Endothelial cell of hepatic sinusoid (primary cell): Measurements from ENCODE around the gene SYS1.

Source experiments
- in situ Hi-C: cut with HindIII; loops from 2 replicates; pipeline ENCODE4 v1.10.0; 2017; ENCODE audit warnings: low sequenced_read_pairs

The SYS1 gene

DNA sequence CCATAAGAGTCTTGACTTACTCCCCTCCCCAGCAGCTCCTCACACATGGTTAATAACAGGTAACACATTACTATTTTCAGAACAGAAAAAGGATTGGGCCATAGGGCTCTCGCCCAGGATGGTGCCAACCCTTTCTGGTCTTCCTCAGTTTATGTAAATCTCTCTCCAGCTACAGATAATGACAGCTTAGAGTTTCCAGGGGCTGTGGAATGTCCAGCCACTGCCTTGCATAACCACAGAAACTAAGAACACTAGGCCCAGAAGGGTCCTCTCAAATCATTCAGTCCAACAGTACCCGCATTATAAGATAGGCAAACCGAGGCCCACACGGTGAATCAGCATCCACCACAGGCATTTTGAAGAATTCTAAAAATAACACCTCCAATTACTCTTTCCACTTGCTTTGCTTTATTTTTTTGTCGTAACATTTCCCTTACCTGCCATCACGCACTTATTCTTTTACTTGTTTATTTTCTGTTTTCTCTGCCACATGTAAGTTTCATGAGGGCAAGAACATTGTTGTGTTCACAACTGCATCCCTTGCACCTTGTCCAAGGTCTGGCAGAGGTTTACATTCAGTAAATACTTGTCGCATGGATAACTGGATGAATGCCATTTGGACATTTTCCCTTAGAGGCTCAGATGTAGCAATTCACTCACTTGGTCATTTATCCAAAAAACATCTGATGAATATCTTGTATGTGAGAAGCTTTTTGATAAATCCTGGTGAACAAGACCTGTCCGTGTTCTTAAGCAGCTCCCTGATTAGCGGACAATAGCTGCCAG is 8.3 kb upstream of the SYS1 start:
- in situ Hi-C loops: no loop called here

DNA sequence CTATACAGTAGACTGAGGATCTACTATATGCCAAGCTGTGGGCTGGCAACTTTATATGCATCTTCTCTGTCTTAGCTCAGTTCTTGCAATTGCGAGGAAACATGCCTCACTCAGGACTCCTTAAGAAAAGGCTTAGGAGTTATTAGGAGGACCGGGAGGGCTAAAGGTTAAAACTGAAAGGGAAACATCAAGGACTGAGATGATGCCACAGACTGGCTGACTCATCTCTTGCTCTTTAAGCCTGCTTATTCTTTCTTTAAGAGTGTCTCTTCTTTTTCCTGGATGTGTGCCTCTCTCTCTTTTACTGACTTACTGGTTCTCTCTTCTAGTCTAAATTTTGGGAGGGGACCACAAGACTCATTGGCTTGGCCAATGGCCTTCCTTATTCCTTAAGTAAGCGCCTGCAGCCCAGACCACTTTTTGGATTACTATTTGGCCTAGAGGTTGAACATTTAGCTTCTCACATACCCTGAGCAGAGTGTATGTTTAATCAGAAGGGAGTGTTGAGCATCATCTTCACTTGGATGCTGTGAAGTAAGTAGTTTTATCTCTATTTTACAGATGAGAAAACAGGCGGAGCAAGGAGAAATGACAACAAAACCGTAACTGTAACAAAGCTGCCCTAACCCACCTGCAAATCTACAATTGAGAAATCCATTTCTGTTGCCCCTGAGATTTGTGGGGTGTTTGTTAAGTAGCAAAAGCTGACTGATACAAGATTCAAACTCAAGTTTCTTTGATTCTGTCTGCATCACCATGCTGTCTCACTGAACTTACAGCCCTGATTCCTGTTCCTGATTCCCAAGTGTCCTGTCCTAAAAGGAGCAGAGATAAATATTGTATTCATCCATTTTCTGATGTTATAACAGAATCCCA is 7.5 kb upstream of the SYS1 start:
- in situ Hi-C loops: no loop called here

DNA sequence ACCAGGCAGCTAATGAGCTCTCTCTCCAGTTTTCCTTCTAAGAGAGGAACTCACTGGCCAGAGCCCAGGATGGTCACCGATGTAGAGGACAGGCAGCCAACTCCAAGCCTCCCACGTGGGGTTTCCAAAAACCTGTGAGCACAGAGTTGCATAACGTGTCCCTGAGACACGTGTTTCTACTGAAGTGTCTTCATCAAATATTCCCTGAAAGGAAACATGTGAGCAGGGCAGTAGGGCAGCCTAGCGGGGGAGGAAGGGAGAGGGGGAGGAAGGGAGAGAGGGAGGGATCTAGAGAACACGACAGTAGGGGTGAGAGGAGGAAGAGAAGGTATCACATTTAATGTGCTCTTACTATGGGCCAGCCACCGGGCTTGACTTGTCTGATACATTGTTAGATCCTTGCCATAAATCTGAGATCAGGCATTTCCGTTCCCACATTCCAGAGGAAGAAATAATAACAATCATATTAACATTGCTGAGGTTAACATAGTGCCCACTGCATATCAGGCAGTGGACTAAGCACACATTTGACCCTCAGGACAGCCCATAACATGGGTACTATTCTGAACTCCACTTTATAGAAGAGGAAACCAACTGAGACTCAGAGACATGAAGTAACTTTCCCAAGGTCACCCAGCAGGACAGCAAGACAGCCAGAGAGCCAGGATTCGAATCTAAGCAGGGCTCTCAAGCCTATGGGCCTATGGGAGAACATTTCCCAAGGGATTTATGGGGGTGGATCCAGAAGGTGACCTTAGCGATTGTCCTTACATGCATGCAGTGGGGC is 4.5 kb upstream of the SYS1 start:
- in situ Hi-C loops: no loop called here

DNA sequence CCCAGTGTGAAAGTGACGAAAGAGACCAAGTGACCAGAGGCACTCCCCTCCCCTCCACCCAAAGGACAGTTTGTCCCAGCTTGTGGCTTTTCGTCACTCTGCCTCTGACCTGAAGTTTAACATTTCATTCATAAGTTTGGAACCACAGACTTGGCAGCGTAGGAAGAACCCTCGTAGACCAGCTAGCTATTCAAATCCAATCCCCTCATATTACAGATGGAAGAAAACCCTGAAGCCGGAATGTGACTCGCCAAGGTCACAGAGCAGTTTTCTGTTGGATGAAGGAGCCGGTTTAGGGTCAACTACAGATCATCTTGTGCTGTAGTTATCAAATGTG is 3.9 kb upstream of the SYS1 start:
- in situ Hi-C loops: no loop called here

DNA sequence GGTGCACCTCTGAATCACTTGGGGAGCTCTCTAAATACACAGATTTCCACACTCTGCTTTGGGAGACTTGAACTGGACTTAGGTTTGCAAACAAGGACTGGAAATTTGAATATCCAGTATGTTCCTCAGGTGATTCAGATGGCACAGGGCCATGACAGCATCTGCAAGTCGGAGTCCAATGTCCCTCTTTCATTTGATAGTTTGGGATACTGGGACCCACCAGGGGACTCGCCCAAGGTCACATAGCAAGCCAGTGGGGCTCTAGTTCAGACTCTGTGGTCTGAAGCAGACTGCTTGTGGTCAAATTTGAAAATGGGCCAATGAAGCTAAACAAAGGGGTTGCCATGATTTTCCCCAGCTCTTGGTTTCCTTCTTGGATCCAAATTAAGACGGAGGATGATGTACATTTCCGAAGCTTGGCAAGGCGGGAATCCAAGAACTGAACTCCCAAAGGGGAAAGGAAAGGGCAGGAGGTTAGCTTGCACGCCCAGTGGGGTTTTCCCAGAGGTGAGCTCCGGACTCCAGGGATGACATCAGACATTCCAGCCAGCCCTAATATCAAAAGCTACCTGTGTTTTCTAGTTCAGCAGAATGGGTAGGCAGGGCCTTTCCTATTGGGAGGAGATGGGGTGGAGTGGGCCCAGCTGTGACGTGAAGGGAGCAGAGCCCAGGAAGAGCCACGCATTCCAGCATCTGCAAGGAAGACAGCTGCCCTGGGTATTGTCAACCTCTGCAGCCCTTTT is 3.4 kb upstream of the SYS1 start:
- in situ Hi-C loops: no loop called here

DNA sequence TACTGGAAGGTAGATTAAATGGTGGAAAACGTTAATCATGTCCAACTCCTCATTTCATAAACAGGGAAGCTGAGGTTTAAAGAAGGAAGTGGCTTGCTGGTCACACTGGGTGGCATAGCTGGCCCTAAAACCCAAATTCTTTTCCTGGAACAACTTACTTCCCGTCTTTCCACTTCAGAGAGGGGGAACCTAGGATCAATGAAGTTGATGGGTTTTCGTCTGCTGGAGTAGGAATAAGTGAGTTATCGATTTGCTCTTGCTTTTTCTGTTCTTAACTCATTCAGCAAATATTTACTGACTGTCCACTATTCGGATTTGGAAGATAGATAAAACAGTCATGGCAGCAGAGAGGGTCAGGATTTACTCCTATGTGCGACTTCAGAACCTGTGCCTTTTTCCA is 1.2 kb upstream of the SYS1 start:
- in situ Hi-C loops: no loop called here

DNA sequence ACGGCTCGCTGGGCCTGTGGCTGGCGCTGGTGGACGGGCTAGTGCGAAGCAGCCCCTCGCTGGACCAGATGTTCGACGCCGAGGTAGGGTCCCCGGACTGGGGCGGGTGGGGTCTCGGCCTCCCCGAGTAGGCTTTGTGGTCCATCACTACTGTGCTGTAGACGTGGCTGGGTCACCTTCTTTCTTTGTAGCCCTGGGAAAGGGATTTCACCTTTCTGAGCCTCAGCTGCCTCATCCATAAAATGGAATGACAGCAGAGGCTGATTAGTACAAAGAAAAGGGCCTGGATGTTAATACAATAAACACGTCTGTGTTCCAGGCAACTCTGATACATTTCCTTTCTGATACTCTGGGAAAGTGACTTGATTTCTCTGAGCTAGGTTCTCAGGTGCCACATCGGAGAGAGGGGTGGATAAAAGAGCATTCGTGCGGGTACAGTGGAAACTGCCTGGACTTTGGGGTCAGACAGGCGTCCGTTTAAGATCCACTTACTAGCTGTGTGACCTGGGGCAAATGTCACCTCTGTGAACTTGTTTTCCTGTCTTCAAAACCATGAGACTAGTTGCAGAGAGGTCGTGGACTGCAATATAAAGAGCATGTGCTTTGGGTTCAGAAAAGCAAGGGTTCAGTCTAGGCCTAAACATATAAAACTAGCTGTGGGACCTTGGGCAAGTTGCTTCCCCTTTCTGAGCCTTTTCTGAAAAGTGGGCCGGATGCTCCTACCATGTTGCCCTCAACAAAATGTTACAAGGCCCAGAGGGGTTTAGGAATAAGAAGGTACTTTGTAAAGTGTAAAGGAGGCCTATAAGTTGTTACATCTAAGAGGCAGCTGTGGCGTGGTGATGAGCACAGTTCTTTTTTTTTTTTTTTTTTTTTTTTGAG is 896 bp downstream of the SYS1 start:
- in situ Hi-C loops: no loop called here

DNA sequence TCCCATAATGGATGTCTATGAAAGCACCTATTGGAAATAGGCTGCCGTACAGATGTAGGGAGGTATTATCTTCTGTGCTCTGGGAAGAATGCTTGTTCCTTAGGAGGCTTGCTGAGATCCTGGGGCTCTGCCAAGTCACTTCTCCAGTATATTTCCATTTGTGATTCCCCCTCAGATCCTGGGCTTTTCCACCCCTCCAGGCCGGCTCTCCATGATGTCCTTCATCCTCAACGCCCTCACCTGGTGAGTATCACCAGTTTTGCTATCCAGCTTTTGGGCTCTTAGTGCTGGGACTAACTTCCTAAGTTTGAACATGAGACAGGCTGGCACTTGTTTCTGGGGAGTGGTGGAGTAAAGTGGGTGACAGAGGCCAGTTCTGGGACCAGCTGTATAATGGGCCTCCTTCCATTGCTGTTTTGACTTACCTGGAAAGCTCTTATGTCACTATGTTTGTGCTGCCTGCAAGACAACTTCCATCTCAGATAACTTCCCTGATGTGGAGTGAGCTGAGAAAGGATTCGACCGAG is 2.6 kb downstream of the SYS1 start:
- in situ Hi-C loops: no loop called here

DNA sequence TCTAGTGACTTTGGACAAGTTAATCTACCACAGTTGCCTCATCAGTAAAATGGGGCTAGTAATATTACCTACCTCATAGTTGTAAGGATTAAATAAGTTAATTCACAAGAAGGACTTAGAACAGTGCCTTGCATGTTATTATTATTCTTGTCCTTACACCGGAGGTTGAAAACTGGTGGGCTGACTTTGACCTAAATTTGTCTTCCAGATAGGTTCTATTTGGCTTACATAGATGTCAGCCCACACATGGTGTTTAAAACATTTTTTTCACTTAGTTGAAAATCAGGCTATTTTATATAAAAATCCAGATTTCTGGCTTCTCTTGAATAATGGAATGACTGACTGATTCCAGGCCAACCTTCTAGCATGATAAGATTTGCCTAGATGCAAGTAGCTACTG is 3.2 kb downstream of the SYS1 start:
- in situ Hi-C loops: no loop called here

DNA sequence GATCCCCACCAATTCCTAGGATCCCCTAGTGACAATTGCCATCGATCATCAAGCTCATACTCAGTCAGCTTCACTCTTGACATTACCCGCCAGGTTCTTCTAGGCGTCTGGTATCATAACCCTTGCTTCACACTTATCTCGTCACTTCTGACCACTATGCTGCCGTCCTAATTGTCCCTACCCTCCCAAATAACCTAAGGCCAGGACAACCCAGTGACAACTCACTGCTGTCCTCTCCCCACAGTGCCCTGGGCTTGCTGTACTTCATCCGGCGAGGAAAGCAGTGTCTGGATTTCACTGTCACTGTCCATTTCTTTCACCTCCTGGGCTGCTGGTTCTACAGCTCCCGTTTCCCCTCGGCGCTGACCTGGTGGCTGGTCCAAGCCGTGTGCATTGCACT is 3.7 kb downstream of the SYS1 start:
- in situ Hi-C loops: no loop called here

DNA sequence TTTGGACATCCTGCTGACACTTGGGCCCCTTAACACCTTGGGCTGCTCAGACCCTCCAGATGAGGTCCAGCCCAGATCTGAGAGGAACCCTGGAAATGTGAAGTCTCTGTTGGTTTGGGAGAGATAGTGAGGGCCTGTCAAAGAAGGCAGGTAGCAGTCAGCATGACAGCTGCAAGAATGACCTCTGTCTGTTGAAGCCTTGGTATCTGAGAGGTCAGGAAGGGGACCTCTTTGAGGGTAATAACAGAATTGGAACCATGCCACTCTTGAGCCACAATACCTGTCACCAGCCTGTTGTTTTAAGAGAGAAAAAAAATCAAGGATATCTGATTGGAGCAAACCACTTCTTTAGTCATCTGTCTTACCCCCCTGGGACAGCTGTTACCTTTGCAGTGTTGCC is 4.2 kb downstream of the SYS1 start:
- in situ Hi-C loops: no loop called here

DNA sequence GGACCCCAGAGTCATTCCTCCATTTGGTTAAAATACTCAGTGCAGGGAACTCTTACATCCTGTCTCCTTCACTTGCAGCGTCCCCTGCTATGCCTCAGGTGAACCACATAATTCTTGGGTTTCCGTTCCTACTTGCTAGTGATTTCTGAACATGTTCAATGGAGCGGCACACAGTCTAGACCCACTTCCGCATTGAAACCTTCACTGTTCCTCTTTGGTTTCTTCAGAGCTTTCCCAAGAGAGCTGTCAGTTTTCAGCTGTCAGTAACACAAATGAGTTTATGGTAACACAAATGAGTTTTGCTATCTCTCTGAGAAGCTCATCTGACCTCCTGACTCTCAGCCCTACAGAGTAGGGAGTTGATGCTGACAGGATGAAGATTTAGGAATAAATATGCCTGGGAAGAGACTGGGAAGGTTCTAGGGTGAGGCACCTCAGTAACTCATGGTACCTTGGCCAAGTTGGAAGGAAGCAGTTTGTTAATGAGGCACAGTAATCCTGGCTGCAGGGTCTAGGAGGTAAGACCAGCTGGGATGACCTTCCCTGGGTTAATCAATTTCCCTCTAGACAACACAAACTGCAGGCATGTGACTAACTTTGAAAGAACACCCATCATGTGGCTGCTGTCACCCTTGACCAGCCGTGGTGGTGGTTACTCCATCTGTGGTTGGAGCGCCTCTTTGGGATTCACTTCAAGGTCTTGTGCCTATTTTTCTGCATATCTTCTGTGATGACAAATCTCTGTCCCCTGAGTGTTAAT is 5.4 kb downstream of the SYS1 start:
- in situ Hi-C loops: no loop called here

DNA sequence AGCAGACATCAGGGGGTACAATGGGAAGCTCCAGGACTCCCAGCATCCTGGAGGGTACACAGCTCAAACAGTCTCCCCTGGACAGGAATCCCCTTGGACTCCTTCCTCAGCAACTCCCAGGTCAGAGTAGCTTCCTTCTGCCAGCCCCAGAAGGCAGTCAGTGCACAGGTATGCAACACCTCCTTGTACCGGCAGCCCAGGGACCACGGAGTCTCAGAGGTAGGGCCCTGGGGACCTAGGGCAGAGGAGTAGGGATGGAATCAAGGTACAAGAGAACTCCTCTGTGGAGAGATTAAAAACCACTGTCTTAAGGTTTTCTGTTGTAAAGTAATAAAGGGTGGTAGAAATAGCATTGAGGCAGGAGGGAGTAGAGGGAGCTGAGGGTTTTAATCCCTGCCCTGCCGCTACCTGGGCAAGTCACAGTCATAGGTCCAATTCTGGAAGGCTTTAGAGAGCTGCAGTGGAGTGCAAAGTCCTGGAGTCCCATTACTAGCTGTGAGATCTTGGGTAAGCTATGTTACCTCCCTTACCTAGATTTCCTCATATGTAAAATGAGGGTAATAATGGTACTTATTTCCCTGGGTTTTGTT is 7.7 kb downstream of the SYS1 start:
- in situ Hi-C loops: no loop called here

DNA sequence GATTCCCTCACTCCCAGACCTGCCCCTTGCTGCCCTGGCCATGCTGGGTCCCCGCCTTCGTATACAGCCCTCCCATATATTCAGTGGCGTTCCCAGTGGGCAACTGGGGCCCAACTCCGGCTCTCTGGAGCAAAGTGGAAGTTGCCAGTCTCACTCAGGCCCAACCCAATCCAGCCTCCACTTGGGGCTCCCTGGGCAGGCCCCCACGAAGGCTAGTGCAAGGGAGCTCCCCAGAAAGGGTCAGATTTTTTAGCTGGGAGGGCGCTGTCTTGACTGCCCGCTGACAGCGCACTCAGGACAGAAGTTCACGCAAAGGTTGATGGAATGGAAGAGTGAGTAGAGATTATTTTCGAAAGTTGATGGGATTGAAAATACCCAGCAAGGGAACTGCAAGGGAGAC is 9.3 kb downstream of the SYS1 start:
- in situ Hi-C loops: no loop called here

DNA sequence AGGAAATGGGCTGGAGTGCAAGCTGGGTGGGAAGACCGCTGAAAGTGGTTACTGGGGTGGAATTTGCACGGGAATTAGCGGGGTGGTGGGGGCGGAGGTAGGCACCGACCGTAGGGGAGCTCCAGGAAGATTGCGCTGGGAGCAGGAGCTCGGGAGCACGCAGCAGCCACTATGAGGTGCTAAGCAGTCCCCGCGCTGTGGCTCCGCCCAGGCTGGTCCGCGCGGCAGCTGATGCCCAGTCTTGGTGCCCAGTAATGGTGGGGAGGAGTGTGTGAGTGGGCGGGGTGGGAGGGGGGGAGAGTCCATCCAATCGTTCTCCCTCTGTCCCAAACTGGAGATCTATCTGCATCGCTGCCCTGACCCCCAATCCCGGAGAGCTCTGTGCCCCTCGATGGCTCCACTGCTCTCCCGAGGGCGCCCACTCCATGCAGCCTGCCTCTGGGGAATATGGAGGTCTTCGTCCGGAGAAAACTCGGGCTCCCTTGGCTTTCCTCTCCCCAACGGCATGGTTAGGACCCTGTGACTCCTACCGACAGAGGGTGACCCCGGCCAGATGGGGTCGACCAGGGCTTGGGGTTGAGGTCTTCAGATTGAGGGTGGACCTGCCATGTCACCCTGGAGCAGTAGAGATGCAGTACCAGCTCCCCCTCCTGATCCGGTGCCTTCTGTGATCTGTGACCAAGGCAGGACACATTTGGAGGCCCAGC is 9.8 kb downstream of the SYS1 start:
- in situ Hi-C loops: no loop called here

DNA sequence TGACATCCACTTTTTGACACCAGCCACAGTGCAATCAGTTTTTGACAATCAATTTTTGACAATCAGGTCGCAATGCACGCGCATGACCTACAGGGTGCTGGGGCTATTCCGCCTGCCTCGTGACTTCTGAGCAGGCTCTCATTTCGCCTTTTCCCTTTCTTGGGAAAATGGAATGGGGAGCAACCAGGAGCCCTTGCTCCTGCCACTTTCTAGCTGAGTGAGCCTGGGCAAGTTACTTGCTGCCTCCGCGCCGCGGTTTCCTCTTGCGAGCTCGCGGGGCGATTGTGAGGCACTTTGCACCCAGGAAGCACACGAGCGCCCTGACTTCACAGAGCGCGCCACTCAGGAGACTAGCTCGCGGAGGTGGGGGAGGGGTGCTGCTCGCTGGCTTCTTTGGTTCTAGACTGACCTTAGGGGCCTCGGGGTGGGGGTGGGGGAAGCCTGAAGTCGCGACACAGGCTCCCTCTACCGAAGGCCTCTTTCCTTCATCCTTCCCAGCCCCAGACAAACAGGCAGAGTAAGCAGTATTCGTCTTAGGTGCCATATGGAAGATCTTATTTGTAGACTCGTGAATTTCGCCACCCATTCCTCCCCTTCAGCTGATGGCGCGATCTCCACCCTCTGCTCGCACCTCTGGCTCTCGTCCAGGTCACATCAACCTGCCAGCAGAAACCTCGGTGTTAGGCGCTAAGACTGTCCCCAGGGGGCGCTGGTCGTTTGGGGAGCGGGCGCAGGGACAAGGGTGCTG is 10.6 kb downstream of the SYS1 start:
- in situ Hi-C loops: no loop called here

DNA sequence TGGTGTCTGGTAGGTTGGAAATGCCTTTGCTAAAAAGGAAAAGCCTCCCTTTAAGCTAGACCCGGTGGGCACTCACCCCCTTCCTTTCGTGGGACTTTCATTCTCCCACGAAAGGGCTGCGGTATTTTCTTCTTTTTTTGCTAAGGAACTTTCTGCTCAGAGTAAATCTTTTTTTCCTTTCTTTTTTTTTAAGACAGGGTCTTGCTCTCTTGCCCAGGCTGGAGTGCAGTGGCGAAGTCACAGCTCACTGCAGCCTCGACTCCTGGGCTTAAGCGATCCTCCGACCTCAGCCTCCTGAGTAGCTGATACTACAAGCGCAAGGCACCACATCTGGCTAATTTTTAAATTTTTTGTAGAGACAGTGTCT is 11.1 kb downstream of the SYS1 start:
- in situ Hi-C loops: no loop called here
